Activated CD4-positive, alpha-beta T cell treated with anti-CD3 and anti-CD28 coated beads for 24 hours (primary cell): ENCODE results near the gene GNA14.
"Not testable (repeated sequence)": the region's sequence is repeated elsewhere in the genome, so short reads cannot be mapped to it uniquely, and the experiment has no call there.

Experiments
- DNase-seq, 2 donors: peaks; one replicate each; pipeline ENCODE4 v3.0.0-alpha.2; 2020; ENCODE audit warnings: low read depth in 2 of 2

GNA14 gene

GRCh38 chr9:77643871-77644270, 4.3 kb downstream of the GNA14 start:
- DNase-seq, result no peak

DNA sequence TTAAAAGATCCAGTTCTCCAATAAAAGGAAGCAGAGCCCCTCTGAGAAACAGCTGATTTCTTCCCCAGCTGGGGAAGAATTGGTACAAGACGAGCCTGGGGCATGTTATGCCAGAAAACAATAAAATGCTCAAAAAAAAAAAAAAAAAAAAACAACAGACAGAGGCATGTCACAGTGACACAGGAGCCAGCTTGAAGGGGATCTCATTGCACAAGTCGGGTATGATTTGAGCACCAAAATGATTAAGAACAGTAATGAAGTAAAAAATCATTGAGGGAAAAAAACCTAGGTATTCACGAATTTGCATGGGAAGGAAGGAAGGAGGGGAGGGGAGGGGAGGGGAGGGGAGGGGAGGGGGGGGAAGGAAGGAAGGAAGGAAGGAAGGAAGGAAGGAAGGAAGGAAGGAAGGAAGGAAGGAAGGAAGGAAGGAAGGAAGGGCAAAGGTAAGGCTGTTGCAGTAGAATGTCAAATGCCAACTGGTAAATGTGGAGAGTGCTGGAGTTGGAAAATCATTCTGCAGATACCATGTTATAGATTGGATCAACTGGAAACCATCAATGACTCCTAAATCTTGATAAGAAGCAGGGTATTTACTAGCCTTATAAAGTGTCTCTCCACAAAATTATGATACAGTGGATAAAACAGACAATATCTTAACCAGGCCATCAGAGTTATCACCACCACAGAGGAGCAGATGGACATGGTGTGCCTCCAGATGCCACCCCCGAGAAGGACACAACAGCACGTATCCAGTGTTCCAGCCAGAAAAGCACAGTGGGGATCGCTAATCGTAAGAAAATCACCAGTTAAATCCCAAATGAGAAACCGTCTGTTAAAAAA, 7.2 kb downstream of the GNA14 start:
- DNase-seq, result no peak

- no peak for DNase-seq
Observed at GRCh38 chr9:77632652-77633051, 15.5 kb downstream of the GNA14 start.

GRCh38 chr9:77628864-77629263, 19.3 kb downstream of the GNA14 start:
- not testable (repeated sequence) for DNase-seq

DNA sequence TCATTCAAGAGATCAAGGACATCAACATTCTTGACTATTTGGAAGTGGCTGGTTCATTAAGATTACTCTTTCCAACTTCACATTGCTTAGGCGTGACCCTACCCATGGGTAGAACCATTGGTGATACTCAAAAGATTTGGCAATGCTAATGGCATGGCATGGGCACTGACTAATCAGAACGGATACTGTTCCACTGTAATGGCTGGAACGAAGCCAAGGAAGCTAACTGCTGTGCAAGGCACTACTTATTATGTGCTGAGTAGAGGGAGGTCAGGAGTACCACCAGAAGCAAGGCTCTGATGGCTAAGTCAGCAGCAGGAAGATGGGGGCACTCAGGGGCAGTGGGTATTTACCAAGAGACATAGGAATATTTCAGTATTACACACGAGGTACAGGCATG, 31.9 kb downstream of the GNA14 start:
- no peak for DNase-seq

- DNase-seq, result no peak
Observed at GRCh38 chr9:77614645-77615044, 33.5 kb downstream of the GNA14 start.

DNA sequence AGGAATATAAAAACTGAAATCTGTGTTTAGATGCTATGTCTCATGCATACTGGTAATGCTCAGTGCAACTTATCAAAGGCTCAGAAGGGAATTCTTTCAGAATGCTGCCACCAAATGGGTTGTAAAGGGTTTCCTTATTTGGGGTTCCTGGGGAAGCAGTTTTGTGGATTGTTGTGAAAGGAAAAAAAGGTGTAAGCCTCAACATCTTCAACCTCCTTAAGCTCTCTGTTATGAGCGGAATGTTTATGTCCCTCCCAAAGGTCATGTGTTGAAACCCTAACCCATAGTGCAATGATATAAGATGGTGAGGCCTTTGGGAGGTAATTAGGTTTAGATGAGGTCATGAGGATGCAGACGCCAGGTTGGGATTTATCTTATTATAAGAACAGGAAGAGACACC, 41.6 kb downstream of the GNA14 start:
- DNase-seq, result no peak

DNA sequence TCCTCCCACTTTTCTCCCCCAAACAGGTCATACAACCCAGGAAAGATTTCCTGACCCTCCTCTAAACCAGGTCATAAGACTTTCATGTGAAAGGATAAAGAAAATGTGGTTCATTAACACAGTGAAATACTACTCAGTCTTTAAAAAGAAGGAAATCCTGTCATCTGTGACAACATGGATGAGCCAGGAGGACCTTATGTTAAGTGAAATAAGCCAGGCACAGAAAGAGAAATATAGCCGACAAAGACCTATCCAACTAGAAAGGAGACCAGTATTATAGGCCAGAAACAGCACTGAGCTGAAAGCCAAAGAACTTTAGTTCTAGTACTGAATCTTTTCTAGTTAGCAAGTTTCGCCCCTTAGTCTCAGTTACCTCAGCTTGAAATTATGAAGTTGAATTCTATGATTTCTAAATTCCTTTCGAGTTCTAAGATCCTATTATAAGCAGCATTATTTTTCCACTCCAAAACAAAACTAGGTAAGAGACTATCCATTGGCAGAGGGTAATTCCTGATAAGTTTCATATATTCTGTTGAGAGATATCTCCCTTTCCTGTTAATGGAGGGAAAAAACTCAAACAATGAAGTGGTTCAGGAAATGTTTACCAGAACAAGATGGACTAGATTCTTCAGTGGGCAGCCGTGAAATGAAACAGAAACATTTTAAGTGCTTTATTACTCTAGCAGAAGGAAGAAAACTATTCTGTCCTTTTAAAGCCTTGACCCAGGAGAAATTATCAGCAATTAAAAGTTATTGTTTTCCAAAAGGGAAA, 42.5 kb downstream of the GNA14 start:
- no peak for DNase-seq

DNA sequence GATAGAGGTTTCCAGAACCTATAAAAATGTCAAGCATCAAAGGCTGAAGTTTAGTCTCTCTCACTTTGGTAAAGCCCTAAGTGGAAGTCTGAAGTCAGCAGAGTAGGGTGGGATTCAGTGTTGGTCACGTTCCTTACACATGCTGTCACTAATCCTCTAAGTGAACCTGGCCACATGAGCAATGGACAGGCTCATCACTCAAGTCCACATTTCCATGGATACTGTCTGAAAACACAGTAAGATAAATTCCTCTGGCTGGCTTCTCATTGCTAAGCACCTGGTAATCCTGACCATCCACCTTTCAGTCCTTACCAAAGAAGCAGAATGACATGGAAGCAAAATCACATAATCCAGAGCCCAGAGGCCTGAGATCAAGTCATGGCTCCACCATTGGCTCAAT, 43.8 kb downstream of the GNA14 start:
- DNase-seq, result no peak

DNA sequence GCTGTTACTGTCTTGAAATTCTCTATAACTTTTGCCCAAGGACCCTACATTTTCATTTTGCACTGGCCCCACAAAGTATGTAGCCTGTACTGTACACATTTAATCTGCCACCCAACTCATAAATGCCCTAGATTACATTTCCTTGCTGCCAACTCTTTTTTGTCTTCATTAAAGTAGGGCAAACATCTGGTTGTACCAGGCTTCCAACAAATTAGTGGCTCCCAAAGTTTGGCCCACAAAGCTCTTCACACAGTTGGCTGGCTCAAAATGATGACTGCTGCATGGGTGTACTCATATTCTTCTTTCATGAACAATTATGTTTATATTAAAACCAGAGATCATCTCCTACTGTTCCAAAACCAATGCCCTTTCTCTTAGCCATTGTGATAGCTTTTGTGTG, 45.3 kb downstream of the GNA14 start:
- no peak for DNase-seq

DNA sequence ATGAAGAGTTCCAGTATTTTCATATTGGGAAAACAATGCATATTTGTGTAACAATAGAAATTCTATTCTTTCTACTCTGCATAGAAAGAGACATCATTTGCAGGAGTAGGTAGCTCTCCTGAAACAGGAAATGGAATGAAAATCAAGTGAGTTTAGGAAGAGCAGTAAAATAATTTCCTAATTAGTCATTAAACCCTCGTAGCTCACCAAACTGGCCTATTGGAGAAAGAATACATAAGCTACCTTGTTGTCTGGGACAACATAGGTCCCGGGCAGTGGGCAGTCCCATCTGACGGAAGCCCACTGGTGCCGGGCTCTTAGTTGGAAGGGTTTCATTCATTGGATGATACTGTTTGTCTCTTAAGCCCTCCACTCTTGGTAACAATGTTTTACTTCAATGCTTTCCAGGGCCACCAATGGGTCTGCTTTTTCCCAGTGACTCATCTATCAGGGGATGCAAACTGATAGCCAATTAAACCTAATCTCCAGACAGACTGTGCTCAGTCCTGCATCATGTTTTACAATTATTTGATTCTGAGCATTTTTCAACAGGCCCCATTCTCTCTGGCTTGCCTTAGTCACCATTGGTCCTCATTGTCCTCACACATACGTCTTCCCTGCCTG, 46.5 kb downstream of the GNA14 start:
- DNase-seq, result no peak

GRCh38 chr9:77600810-77601209, 47.3 kb downstream of the GNA14 start:
- DNase-seq, result no peak

- DNase-seq, result no peak
Observed at GRCh38 chr9:77599492-77599891, 48.6 kb downstream of the GNA14 start.

DNA sequence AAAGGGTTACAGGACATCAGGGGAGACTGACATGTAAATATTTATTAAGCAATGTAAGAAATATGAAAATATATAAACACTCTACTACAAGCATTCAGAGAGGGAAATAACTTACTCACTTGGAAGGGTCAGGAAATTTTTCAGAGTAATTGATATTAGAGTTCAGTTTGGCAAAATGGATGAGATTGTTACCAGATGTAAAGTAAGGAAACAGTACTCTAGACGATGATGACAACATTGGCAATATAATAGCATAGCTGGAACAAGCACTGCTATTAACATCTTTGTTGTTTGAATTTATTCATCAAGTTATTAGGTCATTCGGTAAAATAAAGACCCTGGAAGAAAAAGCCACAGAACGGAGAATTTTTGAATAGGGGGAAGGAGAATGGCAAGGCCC, 49.1 kb downstream of the GNA14 start:
- no peak for DNase-seq

DNA sequence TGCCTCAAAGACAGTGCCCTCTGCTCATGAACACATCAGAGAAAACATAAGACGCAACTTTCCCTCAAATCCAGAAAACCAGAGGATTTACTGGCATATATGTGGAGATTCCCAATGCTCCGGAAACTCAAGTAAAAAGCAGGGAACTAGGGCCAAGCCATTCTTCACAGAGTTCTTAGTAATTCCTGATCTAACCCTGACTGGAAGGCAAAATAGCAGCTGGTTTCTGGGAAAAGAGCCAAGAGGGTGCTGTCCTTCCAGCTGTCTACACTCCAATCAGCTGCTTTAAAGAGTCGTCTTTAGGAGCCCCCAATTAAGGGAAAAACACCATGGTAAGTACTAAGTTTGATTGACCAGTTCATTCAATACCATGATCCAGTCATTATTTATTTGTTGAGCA, 49.6 kb downstream of the GNA14 start:
- DNase-seq, result no peak

DNA sequence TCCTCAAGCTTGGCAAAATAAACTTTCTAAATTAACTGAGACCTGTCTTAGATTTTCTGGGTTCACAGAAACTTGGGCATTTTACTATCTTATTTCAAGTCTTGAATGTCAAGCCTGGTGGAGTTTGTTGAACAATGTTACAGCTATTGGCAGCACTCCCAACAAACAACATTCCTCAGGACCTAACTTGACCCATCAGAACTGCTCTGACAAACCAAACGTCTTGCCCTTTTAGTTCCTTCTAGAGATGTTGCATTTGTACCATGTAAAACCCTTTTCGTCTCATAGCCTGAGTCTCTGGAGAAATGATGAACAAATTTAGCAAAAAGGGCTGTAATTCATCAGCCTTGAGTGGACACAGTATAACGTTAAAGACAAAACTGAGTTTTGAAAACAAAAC, 51.1 kb downstream of the GNA14 start:
- no peak for DNase-seq

DNA sequence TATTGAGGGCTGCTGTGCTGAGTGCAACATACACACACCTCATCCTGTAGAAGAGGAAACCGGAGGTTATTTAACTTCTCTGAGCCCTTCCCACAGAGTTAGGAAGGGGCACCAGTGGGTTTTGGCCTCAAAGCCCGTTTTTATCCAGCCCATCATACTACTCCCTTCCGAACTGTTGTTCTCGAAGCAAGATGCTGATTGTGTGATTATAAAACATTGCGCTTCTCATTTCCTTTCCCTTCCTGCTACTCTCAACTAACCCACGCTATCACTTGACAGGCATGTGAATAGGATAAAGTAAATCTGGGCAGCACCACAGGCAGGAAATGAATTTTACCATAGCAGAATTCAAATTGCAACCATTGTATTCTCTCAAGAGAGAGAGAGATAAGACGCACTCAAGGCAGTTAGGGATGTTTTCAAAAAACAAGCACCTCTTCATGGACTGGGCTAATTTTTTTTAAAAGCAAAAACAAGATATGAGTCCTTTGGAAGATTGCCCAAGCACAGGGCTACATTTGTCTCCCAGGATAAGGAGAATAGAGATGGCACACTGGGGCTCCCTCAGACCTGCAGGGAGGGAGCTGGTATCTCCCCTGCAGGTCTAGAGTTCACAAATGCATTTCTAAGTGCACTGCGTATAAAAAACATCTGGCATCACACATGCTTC, 52.6 kb downstream of the GNA14 start:
- no peak for DNase-seq

DNA sequence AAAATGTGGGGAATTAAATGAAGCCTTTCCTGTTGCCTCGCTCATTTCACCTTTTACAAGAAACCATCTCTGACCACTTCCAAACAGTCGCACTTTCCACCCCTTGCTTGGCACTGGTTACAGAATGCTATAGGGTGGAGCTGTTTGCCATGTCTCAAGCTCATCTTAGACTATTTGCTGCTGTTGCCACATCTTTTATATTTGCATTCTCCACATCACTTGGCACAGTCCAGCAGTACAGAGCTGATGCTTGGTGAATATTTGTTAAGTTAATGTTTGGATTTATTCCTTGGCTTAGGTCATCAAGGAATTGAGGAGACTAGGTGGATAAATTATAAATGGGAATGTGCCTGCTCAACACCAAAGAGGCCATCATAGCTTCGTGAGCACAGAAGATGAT, 53.2 kb downstream of the GNA14 start:
- DNase-seq, result no peak

GRCh38 chr9:77593528-77593927, 54.6 kb downstream of the GNA14 start:
- DNase-seq, result no peak

GRCh38 chr9:77592476-77592875, 55.6 kb downstream of the GNA14 start:
- DNase-seq, result no peak

DNA sequence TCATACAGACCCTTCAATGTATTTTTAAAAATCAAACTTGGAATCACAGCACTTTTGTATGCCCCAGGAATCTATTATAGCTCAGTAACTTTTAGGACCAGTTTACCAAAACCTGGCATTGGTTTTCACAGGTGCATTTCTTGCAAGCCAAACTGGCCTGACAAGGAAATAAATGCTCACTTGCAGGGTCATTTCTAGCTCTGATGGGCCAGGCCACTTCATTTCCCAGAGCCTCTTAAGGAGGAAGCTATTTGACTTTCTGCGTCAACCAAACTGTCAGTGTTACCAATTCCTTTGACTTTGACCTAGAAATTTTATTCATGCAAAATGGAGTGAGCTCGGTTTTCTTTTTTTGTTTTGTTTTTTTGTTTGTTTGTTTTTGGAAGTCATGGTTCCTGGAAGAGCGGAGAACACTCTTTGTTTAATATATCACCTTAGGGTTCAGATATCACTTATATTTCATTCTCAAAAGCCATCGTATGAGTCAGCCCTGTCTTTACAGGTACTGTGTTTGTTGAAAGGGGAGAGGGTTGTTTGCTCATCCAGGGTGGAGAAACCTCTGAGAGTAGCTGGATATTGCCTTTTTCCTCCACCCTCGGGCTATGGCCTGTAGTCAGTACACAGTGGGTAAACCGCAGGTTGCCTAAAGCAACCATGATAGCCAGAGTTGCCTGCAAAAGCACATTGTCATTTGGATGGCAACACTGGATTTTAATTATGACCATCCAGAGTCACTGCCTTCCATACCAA, 58.9 kb downstream of the GNA14 start:
- no peak for DNase-seq
